Mammary epithelial cell (primary cell): ENCODE results near the gene GJA10.

ENCODE experiments used
- CTCF ChIP-seq, 2 donors: IDR thresholded peaks in 1 of 2; conservative IDR thresholded peaks in 1 of 2; 2 replicates each; pipeline ENCODE4 v1.5.1; 2011 to 2012; ENCODE audit warnings: inconsistent platforms in 2 of 2, low read length in 2 of 2, mild to moderate bottlenecking in 2 of 2, control low read depth in 1 of 2, low read depth in 1 of 2; ENCODE audit not compliant: insufficient read depth in 1 of 2; ENCODE audit errors: extremely low read depth in 1 of 2
- EZH2 ChIP-seq: IDR thresholded peaks from 2 replicates; pipeline ENCODE4 v1.6.1; 2012; ENCODE audit warnings: low read length, inconsistent platforms, borderline replicate concordance

GRCh38 chr6:89927264-89927663, 33.0 kb downstream of the GJA10 start:
- TF ChIP-seq CTCF (conservative IDR thresholded peaks at IDR 0.05 in 1 of 2, IDR thresholded peaks at IDR 0.05 in 1 of 2; ENCODE audit: extremely low read depth in 1 of 2, insufficient read depth in 1 of 2, low read depth in 1 of 2, low read length in 2 of 2) (no peak), EZH2 (no peak)
